SK-N-MC (cell line): ENCODE measurements around the gene ZSCAN18.

ENCODE experiments used
- EZH2 ChIP-seq: fragments of 200-600 bp; sonication (generic); IDR thresholded peaks from one replicate; pipeline ENCODE4 v1.6.1; 2017; ENCODE audit warnings: antibody characterized with exemption
- POLR2AphosphoS5 ChIP-seq: IDR thresholded peaks from 2 replicates; pipeline ENCODE4 v1.6.1; 2012; ENCODE audit warnings: mild to moderate bottlenecking, low read depth, low read length, borderline replicate concordance

GRCh38 chr19:58089846-58090245 is 8.2 kb downstream of the ZSCAN18 start:
- TF ChIP-seq EZH2 (no peak), POLR2AphosphoS5 (no peak)
